ENCODE data around the gene SIAH1. TPM values are rescaled to one million over a fixed set of nuclear protein-coding genes. Genes with fewer than 3 reads are reported as not detected.
"Not testable (repeated sequence)": the region's sequence is repeated elsewhere in the genome, so short reads cannot be mapped to it uniquely, and the experiment has no call there.

Gene SIAH1
- polyA plus RNA-seq, 12 donors = 27.8 to 37.4 (median 31.7) TPM; not detected in 1

- DNase-seq = no peak
Observed at GRCh38 chr16:48347191-48347865, 37.9 kb downstream of the SIAH1 start.

GRCh38 chr16:48342591-48342990 is 42.6 kb downstream of the SIAH1 start:
- no peak for DNase-seq

- no peak for DNase-seq
Observed at GRCh38 chr16:48340054-48340453, 45.2 kb downstream of the SIAH1 start.

- DNase-seq = no peak
Observed at GRCh38 chr16:48335961-48336360, 49.3 kb downstream of the SIAH1 start.

- DNase-seq = no peak
Observed at GRCh38 chr16:48334325-48334724, 50.9 kb downstream of the SIAH1 start.

- DNase-seq = no peak
Observed at GRCh38 chr16:48332978-48333377, 52.2 kb downstream of the SIAH1 start.

GRCh38 chr16:48330841-48331192 is 54.4 kb downstream of the SIAH1 start:
- no peak for DNase-seq

- DNase-seq = no peak
Observed at GRCh38 chr16:48330189-48330840, 54.9 kb downstream of the SIAH1 start.

- DNase-seq = no peak
Observed at GRCh38 chr16:48329138-48329537, 56.1 kb downstream of the SIAH1 start.

- DNase-seq = no peak
Observed at GRCh38 chr16:48326915-48327314, 58.3 kb downstream of the SIAH1 start.

- peak; percentile 37 for DNase-seq
Observed at GRCh38 chr16:48323783-48324775, 61.1 kb downstream of the SIAH1 start.

- DNase-seq = no peak
Observed at GRCh38 chr16:48321317-48322036, 63.7 kb downstream of the SIAH1 start.

GRCh38 chr16:48318630-48319029 is 66.6 kb downstream of the SIAH1 start:
- DNase-seq = peak; percentile 18

- no peak for DNase-seq
Observed at GRCh38 chr16:48317614-48318315, 67.4 kb downstream of the SIAH1 start.

- DNase-seq = no peak
Observed at GRCh38 chr16:48317026-48317425, 68.2 kb downstream of the SIAH1 start.

- not testable (repeated sequence) for DNase-seq
Observed at GRCh38 chr16:48313905-48314304, 71.3 kb downstream of the SIAH1 start.

- no peak for DNase-seq
Observed at GRCh38 chr16:48310908-48311641, 74.1 kb downstream of the SIAH1 start.
